GM19452 (cell line): ENCODE measurements around the gene PI16.
"Not testable (repeated sequence)": the region's sequence is repeated elsewhere in the genome, so short reads cannot be mapped to it uniquely, and the experiment has no call there.

Source experiments
- ATAC-seq: cut with Tn5 transposase; IDR thresholded peaks from one replicate; pipeline ENCODE4 v1.9.1; 2021; ENCODE audit not compliant: unreplicated experiment

The PI16 gene

DNA sequence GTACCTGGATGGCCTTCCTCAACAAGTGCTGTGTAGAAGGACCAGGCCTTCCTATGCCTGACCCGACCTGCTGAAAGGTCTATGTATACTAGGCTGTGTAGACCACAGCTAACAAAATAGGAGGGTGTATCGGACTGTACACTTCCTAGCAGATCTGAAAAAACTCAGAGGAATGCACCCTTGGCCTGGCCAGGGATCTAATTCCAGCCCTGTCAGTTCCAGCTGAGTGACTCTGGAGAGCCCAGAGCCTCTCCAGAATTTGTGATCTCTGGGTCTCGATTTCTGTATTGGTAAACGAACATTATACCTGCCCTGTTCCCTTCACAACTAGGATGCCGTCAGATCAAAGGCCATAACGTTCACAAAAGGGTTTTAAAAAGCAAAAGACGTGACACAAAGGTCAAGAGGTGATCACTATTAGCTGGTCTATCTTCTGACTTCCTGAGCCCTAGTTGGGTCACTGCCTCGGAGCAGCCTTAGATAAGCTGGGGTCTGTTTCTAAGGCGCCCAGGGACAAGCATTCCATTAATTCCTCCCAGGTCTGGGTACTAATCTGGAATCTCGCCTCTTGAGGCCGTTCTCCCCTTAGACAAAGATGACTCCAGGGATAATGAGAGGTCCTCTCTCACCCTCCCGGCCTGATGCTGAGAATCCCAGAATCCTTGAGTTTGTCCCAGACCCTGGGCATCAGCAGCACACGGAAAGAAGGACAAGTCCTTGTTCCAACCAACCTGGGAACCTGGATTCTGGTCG, 17.6 kb downstream of the PI16 start:
- no peak for ATAC-seq

DNA sequence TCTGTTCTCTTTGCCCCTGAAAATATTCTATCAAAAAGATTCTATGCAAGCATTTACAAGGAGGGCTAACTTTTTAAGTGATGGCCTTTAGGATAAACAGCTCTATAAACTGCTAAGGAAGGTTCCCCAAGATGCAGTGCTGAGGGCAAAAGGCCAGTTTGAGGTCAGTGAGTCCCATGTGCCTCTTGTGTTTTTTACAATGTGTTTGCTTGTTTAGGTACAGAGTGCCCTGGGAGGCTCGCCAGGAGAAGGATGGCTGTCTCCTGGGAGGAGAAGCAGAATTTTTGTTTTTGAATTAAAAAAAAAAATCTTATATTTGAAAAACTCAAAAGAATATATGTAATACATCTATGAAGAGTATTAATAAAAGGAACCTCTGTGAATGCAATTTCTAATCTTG, 18.7 kb downstream of the PI16 start:
- no peak for ATAC-seq

DNA sequence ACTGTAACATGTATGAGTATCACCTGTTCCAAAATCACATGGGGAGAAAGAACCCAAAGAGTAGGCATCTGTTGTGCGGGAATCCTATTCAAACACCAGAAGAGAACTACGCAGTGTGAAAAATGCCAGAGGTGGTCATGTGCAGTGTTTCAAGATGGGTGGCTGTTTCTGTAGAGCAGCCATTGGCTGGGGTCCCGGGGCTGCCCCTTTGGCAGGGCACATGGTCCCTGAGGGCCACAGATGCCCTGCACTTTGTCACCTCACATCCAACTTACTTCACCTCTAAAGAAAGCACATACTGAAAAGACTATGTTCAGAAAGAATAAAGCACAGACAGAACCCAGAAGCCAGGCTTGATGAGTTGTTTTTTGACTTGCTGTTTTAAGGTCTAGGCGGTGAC, 19.1 kb downstream of the PI16 start:
- no peak for ATAC-seq

DNA sequence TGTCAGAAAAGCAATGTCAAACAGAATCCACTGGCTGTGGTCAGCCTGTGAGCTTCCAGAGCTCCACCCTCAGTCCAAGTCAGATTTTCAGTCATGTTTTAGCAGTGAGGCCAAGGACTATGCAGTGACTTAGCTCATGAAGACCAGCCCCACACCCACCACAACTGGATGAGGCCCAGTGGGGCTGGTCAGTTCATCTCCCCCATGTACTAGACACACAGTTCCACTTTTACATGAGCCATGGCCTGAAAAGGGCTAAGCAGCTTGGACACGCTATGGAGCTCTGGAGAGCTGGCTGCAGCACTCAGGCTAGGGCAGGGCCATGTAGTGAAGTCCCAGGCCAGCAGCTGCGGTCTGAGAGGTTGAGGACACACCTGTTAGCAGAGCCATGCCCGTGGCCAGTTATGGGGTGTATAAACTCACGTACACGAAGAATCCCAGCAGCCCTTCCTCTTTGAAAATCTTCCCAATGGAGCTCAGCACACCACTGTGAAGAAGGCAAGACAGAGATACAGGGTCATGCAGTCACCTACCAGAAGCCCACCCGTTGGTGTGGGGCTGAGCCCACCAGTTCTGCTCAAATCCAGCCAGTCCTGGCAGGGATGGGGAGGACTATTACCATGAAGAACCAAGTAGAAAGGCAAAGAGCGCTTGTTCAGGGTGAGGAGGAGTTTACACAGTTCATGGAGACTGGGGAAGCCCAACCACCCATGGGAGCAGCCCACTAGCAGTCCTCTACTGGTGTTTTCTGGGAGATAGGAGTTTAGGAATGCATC, 20.9 kb downstream of the PI16 start:
- ATAC-seq, result no peak

DNA sequence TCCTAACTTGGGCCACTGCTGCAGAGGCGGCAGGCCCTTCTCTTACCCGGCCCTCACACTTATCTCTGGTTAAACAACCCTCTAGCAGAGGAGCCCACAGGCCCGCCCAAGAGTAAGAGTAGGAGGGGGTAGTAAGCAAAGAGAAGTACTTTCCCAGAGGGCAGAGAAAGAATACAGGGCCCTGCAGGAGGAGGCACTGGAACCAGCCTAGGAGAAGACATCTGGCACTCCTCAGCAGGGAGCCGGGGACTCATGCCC, 21.4 kb downstream of the PI16 start:
- ATAC-seq, result no peak

DNA sequence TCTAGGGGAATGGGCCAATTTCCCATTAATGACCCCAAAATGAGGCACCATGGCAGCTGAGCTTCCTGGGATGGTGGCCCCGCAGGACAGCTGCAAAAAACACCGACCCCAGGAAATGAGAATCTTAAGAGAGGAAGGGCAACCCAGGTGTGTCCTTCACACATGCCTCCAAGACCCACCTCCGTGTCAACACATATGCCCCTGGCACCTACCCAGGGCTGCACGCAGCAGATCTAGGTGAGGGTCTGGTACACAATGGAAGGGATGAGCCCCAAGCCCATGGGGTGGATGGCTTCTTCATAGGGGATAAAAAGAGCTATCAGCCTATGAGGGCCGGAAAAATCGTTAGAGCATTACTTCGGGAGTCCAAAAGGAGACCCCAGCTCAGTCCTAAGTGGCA, 22.0 kb downstream of the PI16 start:
- ATAC-seq, result no peak

GRCh38 chr6:36976931-36977330, 22.4 kb downstream of the PI16 start:
- ATAC-seq, result no peak

GRCh38 chr6:36977470-36977941, 23.0 kb downstream of the PI16 start:
- no peak for ATAC-seq

DNA sequence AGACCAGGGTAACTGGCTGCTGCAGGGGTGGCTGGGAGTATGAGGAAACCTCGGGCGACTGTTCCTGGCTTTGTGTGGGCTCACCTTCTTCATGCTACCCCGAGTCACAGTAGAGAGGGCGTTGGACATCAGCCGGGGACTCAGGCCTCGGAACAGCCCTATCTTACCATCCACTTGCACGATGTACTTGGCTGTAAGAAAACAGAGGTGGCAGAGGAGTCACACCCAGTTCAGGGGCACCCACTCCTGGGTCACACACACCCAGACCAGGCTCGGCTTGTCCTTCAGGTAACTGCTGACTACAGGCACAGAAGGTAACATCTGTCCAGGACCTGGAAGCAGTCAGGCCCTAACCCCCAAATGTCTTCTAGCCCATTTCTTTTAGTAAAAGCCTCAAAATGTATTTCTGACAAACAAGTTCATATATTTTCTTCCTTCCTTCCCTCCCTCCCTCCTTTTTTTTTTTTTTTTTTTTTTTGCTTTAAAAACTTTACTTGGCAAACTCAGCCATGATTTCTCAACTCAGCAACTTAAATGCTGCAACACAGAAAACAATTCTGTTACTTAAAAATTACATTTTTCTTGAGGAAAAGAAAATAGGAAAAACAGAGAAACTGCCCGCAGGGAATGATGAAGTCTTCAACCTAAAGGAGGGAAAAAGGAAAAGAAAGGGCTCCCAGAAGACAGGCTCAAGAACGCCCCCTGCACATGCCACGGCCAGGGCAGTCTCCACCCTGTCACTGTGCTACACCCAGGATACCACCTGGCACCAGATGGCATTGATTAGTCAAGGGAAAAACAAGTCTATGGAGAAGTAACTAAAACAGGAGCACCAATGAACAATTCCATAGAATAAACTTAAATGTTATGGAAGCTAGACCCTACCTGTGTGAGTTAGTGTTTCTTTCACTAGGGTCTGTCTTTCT, 24.1 kb downstream of the PI16 start:
- ATAC-seq, result no peak

DNA sequence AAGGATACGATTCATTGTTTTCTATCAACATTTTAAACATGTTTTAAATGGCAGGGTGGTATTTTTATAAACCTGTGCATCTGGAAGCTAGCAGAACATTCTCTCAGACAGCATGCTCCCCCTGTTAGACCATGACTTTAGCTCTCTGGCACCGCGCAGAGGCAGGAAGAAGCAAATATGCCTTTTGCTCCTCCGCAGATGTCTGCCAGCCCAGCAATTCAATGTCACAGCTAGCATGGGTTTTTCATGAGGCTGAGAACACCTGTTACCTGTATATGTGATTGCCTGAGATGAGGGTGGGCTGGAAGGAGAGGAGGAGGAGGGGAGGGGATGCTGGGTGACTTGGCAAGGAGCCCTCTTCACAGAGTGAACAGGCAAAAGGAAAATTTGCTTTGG, 24.8 kb downstream of the PI16 start:
- no peak for ATAC-seq

- ATAC-seq, result no peak
Measured at GRCh38 chr6:36980129-36980528, 25.6 kb downstream of the PI16 start.

- ATAC-seq, result no peak
Measured at GRCh38 chr6:36980876-36981619, 26.5 kb downstream of the PI16 start.

- no peak for ATAC-seq
Measured at GRCh38 chr6:36983538-36983937, 29.0 kb downstream of the PI16 start.

DNA sequence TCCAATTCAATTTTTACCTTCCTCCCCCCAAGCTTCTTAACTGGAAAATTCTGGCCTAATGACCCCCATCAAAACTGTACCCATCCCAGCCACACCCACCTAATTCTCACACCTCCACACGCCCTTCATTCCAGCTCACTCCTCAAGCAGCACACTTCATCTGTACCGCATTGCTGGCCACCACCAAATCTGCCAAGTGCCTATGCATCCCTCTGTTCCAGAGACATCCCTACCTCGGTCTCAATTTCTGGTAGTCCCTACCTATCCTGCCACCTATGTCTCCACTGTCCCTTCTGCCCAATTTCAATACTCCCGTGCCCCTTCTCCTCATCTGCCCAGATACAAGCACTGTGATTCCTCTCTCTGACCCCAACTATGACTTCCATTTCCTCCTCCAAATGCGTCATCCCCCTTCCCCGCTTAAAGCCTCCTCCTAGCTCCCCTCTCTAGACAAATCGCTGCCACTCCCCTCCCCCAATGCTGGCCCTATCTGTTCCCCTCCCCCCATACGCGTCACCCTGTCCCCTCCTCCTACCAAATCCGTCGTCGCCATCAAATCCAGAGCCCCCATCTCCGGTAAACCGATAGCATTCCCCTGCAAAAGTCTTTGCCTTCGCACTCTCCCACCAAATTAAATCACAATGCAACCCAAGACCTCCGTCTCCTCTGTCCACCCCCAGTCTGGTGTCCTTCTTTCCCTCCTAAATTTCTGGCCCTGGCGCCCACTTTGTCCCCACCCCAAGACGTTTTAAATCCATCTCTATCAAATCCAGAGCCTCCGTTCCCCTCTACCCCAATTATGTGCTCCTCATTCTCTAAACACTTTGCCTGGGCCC, 30.3 kb downstream of the PI16 start:
- no peak for ATAC-seq

GRCh38 chr6:36985417-36985807, 30.9 kb downstream of the PI16 start:
- no peak for ATAC-seq

DNA sequence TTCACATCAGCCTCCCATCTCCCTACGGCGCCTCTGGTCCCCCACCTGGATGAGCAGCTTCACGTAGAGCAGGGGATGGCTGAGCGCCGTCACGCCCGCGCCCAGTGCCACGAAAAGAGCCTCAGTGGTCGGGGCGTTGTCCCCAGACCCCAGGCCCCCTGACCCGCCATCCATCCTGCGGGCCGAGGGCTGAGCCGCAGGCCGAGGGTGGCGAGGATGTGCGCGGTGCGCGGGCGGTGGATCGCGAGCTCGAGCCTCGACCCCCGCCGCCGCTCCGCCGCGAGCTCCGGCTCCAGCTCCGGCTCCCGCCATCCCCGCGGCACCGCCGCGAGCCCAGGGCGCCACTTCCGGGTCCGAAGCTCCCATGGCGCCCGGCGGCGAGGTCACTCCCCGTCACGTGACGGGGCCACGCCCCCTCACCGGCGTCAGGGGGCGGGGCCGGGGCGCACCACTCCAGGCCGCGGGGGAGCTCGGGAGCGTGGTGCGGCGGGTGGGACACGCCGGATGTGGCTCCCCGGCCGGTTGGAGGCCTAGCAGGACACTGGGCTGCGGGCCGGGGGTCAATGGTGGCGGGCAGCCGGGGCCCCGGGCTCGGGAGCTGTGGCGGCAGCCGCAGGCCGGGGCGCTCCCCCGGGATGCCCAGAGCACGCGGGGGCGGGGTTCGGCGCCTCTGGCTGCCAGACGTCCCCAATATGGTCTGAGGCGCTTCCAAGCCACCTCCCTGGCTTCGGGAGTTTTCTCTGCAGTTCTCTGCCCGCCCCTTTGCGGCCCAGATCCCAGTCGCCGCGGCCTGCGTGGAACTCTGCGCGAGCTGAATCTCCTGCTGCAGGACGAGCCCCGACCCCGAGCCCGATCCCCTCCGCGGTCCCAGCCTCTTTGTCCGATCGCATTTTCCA, 31.5 kb downstream of the PI16 start, which contains the start of gene MTCH1:
MTCH1 (minus strand) TSS at position 389 of the 896 bp plus-strand sequence; CDS start at position 366, 23 bp downstream.
- ATAC-seq, result peak; percentile 88

DNA sequence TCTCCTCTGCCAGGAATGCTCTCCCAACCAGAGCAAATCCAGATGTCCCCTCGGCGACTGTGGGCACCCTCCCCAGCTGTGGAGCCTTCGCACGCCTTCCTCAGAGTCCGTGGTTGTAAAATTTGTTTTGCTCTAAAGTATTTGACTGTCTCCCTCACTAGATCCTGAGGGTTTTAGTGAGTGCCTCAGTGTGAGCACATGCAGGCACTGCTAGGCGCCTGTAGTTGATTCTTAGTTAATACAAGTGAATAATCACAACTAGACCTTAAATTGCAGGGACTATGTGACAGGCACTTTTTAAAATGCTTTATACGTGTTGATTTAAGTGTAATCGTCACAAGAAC, 32.1 kb downstream of the PI16 start:
- ATAC-seq, result no peak

DNA sequence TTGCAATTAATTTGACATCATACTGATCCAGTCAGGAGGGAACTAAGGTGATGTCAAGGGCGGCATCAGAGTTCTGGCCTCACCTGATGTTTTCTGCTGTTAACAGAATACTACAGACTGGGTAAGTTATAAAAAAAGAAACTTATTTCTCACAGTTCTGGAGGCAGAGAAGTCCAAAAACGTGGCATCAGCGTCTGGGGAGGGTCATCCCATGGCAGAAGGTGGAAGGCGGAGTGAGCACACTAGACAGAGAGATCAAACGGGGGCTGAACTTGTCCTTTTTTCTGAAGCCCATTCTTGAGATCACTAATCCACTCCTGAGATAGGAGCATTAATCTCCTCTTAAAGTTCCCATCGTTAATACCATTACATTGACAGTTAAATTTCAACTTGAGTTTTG, 34.7 kb downstream of the PI16 start:
- ATAC-seq, result no peak

GRCh38 chr6:36990401-36990800, 35.9 kb downstream of the PI16 start:
- ATAC-seq, result not testable (repeated sequence)
